HepG2 (cell line): ENCODE results near the gene ODAD4. TPM values are rescaled to one million over a fixed set of nuclear protein-coding genes. Genes with fewer than 3 reads are reported as not detected.
A peak's percentile ranks its signal among the peaks of the same experiment; 100 is the strongest.

Experiments used
- ARNT2 ChIP-seq: sonication (generic); formaldehyde crosslinking; IDR thresholded peaks from 2 replicates; pipeline ENCODE4 v1.8.0; 2022; ENCODE audit warnings: mild to moderate bottlenecking, low read depth, missing genetic modification reagents, moderate library complexity
- ASH2L ChIP-seq: fragments of 300-600, 200-600 bp; sonication (generic); IDR thresholded peaks from 2 replicates; pipeline ENCODE4 v1.7.0; 2017; ENCODE audit warnings: low read depth, mild to moderate bottlenecking, moderate library complexity, mixed read lengths, low read length; ENCODE audit not compliant: insufficient read length
- BCL6 ChIP-seq: IDR thresholded peaks from 2 replicates; pipeline ENCODE4 v1.6.1; 2016; ENCODE audit warnings: missing genetic modification reagents, missing compliant biosample characterization
- CBX5 ChIP-seq: sonication (generic); formaldehyde crosslinking; IDR thresholded peaks from 2 replicates; pipeline ENCODE4 v1.4.0; 2020; ENCODE audit warnings: missing genetic modification reagents, borderline replicate concordance
- GLI4 ChIP-seq: sonication (generic); formaldehyde crosslinking; IDR thresholded peaks from 2 replicates; pipeline ENCODE4 v1.5.1; 2020; ENCODE audit warnings: missing genetic modification reagents, mild to moderate bottlenecking, moderate library complexity, borderline replicate concordance
- HHEX ChIP-seq: IDR thresholded peaks from 2 replicates; pipeline ENCODE4 v1.6.1; 2016; ENCODE audit warnings: control low read depth
- HMGXB4 ChIP-seq, 2 experiments: sonication (generic) in 1 of 2; formaldehyde crosslinking in 1 of 2; IDR thresholded peaks; 2 replicates each; pipeline versions ENCODE4 v1.4.0 to v1.6.1; 2018 to 2020; ENCODE audit warnings: missing genetic modification reagents in 2 of 2, borderline replicate concordance in 1 of 2, low read depth in 1 of 2, mild to moderate bottlenecking in 1 of 2, missing biosample characterization in 1 of 2
- HNF4G ChIP-seq, 2 experiments: sonication (generic) in 1 of 2; formaldehyde crosslinking in 1 of 2; IDR thresholded peaks; 2 replicates each; pipeline versions ENCODE4 v1.4.0 to v1.6.1; 2011 to 2020; ENCODE audit warnings: borderline replicate concordance in 2 of 2, low read depth in 2 of 2, mild to moderate bottlenecking in 2 of 2, low read length in 1 of 2, missing genetic modification reagents in 1 of 2, moderate library complexity in 1 of 2
- JUNB ChIP-seq: sonication (generic); formaldehyde crosslinking; IDR thresholded peaks from 2 replicates; pipeline ENCODE4 v1.8.0; 2022; ENCODE audit warnings: missing genetic modification reagents, mild to moderate bottlenecking, borderline replicate concordance
- KDM1A ChIP-seq: IDR thresholded peaks from 2 replicates; pipeline ENCODE4 v1.6.1; 2016; ENCODE audit warnings: missing compliant biosample characterization
- KDM4B ChIP-seq: sonication (generic); formaldehyde crosslinking; IDR thresholded peaks from 2 replicates; pipeline ENCODE4 v1.4.0; 2020; ENCODE audit warnings: missing genetic modification reagents
- KMT2B ChIP-seq: IDR thresholded peaks from 2 replicates; pipeline ENCODE4 v1.6.1; 2016; ENCODE audit warnings: missing genetic modification reagents, missing compliant biosample characterization
- MBD4 ChIP-seq: IDR thresholded peaks from 2 replicates; pipeline ENCODE4 v1.6.1; 2012; ENCODE audit warnings: low read length, inconsistent platforms, borderline replicate concordance
- NR2F1 ChIP-seq, 2 experiments: fragments of 450-650 bp in 1 of 2; formaldehyde crosslinking in 1 of 2; IDR thresholded peaks; 2 replicates each; pipeline versions ENCODE4 v1.5.0 to v1.6.1; 2016 to 2020; ENCODE audit warnings: mild to moderate bottlenecking in 1 of 2, missing compliant biosample characterization in 1 of 2, missing genetic modification reagents in 1 of 2, moderate library complexity in 1 of 2
- NR2F6 ChIP-seq, 2 experiments: IDR thresholded peaks; 2 replicates each; pipeline ENCODE4 v1.6.1; 2016; ENCODE audit warnings: antibody characterized with exemption in 1 of 2, mild to moderate bottlenecking in 1 of 2
- POGZ ChIP-seq: sonication (generic); formaldehyde crosslinking; IDR thresholded peaks from 2 replicates; pipeline ENCODE4 v1.4.0; 2020; ENCODE audit warnings: mild to moderate bottlenecking, missing genetic modification reagents
- REL ChIP-seq: sonication (generic); formaldehyde crosslinking; conservative IDR thresholded peaks from 2 replicates; pipeline ENCODE4 v1.8.0; 2022; ENCODE audit warnings: mild to moderate bottlenecking, missing genetic modification reagents, moderate library complexity
- TAF1 ChIP-seq: sonication (generic); formaldehyde crosslinking; IDR thresholded peaks from 2 replicates; pipeline ENCODE4 v1.4.0; 2020; ENCODE audit warnings: missing genetic modification reagents
- ZNF614 ChIP-seq: IDR thresholded peaks from 2 replicates; pipeline ENCODE4 v1.6.1; 2018; ENCODE audit warnings: missing biosample characterization, missing genetic modification reagents, inconsistent platforms, borderline replicate concordance
- polyA plus RNA-seq, 8 experiments: library from polyadenylated mRNA; depleted of rRNA in 3 of 8; stranded (reverse) in 7 of 8; unstranded in 1 of 8; fragments of >200 nt; fragmentation: Illumina TruSeq in 4 of 8; extraction: Trizol in 4 of 8; gene quantifications; 2 replicates each; pipeline versions ENCODE4 v1.2.1 to v1.2.3, GENCODE V29; 2011 to 2016; ENCODE audit warnings: low read depth in 4 of 8, missing spikeins in 1 of 8, mixed read lengths in 1 of 8; ENCODE audit not compliant: insufficient read depth in 1 of 8
- total RNA-seq, 5 experiments: library from RNA; depleted of rRNA; stranded (reverse); fragments of >200 nt; fragmentation: Illumina TruSeq; extraction: Trizol; gene quantifications; 2 replicates each; pipeline ENCODE4 v1.2.3, GENCODE V29; 2016; ENCODE audit warnings: low read depth in 1 of 5
- TF ChIP-seq, protein P1 (sequence below), 2 experiments: IDR thresholded peaks; 2 replicates each; pipeline ENCODE4 v1.6.1; 2011 to 2012; ENCODE audit warnings: low read length in 2 of 2, borderline replicate concordance in 1 of 2, low read depth in 1 of 2, mild to moderate bottlenecking in 1 of 2, moderate library complexity in 1 of 2
- TF ChIP-seq, protein P2 (sequence below): IDR thresholded peaks from 2 replicates; pipeline ENCODE4 v1.6.1; 2016; ENCODE audit warnings: mild to moderate bottlenecking

ODAD4 gene
- total and polyA plus RNA-seq, 2 of the 13 experiments (the other 11 are each of a cell fraction or from before 2014, with no cell fraction given) = 0.48 to 0.53 TPM

GRCh38 chr17:41989702-41990419 is 59.4 kb downstream of the ODAD4 start (continued):
- TF ChIP-seq HMGXB4 (CRISPR knock-in tag; IDR thresholded peaks at IDR 0.05; ENCODE audit: borderline replicate concordance in 1 of 2, low read depth in 1 of 2) (peak in 1 of 2 experiments; percentile 49; a peak in 1 of 4 replicates), HHEX (no peak), MBD4 (peak; percentile 26; the same call in 1 of the 2 replicates), NR2F6 (IDR thresholded peaks at IDR 0.05) (peak; percentile 70), NR2F6 (CRISPR knock-in tag; IDR thresholded peaks at IDR 0.05) (peak; percentile 51; the same call in 1 of the 2 replicates), ZNF614 (CRISPR knock-in tag) (peak; percentile 66; the same call in 1 of the 2 replicates), HNF4G (IDR thresholded peaks at IDR 0.05; ENCODE audit: borderline replicate concordance, low read depth, low read length) (peak; percentile 96), HNF4G (CRISPR knock-in tag; IDR thresholded peaks at IDR 0.05; ENCODE audit: borderline replicate concordance, low read depth) (peak; percentile 50; the same call in 1 of the 2 replicates), KDM1A (CRISPR knock-in tag) (0 out of 2 replicates have a peak, but pooled peaks have one; percentile 47), TAF1 (CRISPR knock-in tag) (peak; percentile 24; the same call in 1 of the 2 replicates), KDM4B (no peak), KMT2B (CRISPR knock-in tag) (peak; percentile 47; the same call in 1 of the 2 replicates), JUNB (CRISPR knock-in tag) (no peak), REL (CRISPR knock-in tag) (no peak), GLI4 (CRISPR knock-in tag) (0 out of 2 replicates have a peak, but pooled peaks have one; percentile 27), CBX5 (CRISPR knock-in tag) (peak; percentile 73; the same call in 1 of the 2 replicates), ASH2L (peak; percentile 43), POGZ (CRISPR knock-in tag) (peak; percentile 41), ARNT2 (CRISPR knock-in tag) (0 out of 2 replicates have a peak, but pooled peaks have one; percentile 26), BCL6 (CRISPR knock-in tag) (peak; percentile 49), NR2F1 (CRISPR knock-in tag; IDR thresholded peaks at IDR 0.05) (peak in 1 of 2 experiments; percentile 19; a peak in 1 of 4 replicates)
- TF ChIP-seq, protein P1, sequence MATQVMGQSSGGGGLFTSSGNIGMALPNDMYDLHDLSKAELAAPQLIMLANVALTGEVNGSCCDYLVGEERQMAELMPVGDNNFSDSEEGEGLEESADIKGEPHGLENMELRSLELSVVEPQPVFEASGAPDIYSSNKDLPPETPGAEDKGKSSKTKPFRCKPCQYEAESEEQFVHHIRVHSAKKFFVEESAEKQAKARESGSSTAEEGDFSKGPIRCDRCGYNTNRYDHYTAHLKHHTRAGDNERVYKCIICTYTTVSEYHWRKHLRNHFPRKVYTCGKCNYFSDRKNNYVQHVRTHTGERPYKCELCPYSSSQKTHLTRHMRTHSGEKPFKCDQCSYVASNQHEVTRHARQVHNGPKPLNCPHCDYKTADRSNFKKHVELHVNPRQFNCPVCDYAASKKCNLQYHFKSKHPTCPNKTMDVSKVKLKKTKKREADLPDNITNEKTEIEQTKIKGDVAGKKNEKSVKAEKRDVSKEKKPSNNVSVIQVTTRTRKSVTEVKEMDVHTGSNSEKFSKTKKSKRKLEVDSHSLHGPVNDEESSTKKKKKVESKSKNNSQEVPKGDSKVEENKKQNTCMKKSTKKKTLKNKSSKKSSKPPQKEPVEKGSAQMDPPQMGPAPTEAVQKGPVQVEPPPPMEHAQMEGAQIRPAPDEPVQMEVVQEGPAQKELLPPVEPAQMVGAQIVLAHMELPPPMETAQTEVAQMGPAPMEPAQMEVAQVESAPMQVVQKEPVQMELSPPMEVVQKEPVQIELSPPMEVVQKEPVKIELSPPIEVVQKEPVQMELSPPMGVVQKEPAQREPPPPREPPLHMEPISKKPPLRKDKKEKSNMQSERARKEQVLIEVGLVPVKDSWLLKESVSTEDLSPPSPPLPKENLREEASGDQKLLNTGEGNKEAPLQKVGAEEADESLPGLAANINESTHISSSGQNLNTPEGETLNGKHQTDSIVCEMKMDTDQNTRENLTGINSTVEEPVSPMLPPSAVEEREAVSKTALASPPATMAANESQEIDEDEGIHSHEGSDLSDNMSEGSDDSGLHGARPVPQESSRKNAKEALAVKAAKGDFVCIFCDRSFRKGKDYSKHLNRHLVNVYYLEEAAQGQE (IDR thresholded peaks at IDR 0.05; ENCODE audit: borderline replicate concordance in 1 of 2, low read depth in 1 of 2, low read length in 2 of 2) = no peak; a peak in 1 of 4 replicates
- TF ChIP-seq, protein P2, sequence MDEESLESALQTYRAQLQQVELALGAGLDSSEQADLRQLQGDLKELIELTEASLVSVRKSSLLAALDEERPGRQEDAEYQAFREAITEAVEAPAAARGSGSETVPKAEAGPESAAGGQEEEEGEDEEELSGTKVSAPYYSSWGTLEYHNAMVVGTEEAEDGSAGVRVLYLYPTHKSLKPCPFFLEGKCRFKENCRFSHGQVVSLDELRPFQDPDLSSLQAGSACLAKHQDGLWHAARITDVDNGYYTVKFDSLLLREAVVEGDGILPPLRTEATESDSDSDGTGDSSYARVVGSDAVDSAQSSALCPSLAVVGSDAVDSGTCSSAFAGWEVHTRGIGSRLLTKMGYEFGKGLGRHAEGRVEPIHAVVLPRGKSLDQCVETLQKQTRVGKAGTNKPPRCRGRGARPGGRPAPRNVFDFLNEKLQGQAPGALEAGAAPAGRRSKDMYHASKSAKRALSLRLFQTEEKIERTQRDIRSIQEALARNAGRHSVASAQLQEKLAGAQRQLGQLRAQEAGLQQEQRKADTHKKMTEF = peak; percentile 74; the same call in 1 of the 2 replicates
